ENCODE measurements around the gene SPOP.
A peak's percentile ranks its signal among the peaks of the same experiment; 100 is the strongest.

SPOP gene

GRCh38 chr17:49610883-49611584, 66.9 kb downstream of the SPOP start:
- no peak overlapping the region for H3K4me3 ChIP-seq
- H3K27me3 ChIP-seq, result no peaks in the 10 kb centered on the region
- peaks cover 0 to 67% (median 22%) of the 10 kb centered on the region in 4 donors for H3K4me1 ChIP-seq
- no peak for DNase-seq
- no peak for TF ChIP-seq CTCF (IDR thresholded peaks at IDR 0.05)
- H3K36me3 ChIP-seq, result peaks cover 39 to 51% (median 45%) of the 10 kb centered on the region in 3 donors
- no peaks in the 10 kb centered on the region for H3K9me3 ChIP-seq
- peak overlapping the region; percentile 65 to 86 for H3K27ac ChIP-seq
- intact Hi-C loops (cut with DNase I; ENCODE audit: low total_unique reads), result loop anchor here (5.0 to 10.0 kb wide), 2 partner anchors 34 to 64 kb away; partner anchors contain the start of genes NXPH3 and SPOP

GRCh38 chr17:49604314-49604869, 73.5 kb downstream of the SPOP start:
- no peak for DNase-seq
- intact Hi-C loops (cut with DNase I; ENCODE audit: low total_unique reads), result no loop called here
- no peak for TF ChIP-seq CTCF (IDR thresholded peaks at IDR 0.05)
- Histone ChIP-seq H3K4me3 (no peak overlapping the region), H3K27ac (peak overlapping the region; percentile 53 to 61), H3K9me3 (no peaks in the 10 kb centered on the region), H3K27me3 (no peaks in the 10 kb centered on the region), H3K4me1 (peaks cover 0 to 42% (median 21%) of the 10 kb centered on the region in 4 donors), H3K36me3 (peaks cover 53 to 71% (median 63%) of the 10 kb centered on the region in 3 donors)

GRCh38 chr17:49603720-49604119, 74.2 kb downstream of the SPOP start:
- no peaks in the 10 kb centered on the region for H3K9me3 ChIP-seq
- H3K27me3 ChIP-seq, result no peaks in the 10 kb centered on the region
- no peak for DNase-seq
- no peak overlapping the region for H3K4me3 ChIP-seq
- intact Hi-C loops (cut with DNase I; ENCODE audit: low total_unique reads), result no loop called here
- TF ChIP-seq CTCF (IDR thresholded peaks at IDR 0.05), result peak; percentile 8 to 49
- peaks cover 49 to 70% (median 64%) of the 10 kb centered on the region in 3 donors for H3K36me3 ChIP-seq
- peak overlapping the region; percentile 53 to 61 for H3K27ac ChIP-seq
- peaks cover 0 to 40% (median 21%) of the 10 kb centered on the region in 4 donors for H3K4me1 ChIP-seq

- DNase-seq, result no peak
- Histone ChIP-seq H3K36me3 (peaks cover 44 to 70% (median 66%) of the 10 kb centered on the region in 3 donors), H3K9me3 (no peaks in the 10 kb centered on the region), H3K4me1 (peaks cover 0 to 44% (median 25%) of the 10 kb centered on the region in 4 donors), H3K27me3 (no peaks in the 10 kb centered on the region), H3K27ac (peak overlapping the region; percentile 53 to 61), H3K4me3 (no peak overlapping the region)
- intact Hi-C loops (cut with DNase I; ENCODE audit: low total_unique reads), result no loop called here
- no peak for TF ChIP-seq CTCF (IDR thresholded peaks at IDR 0.05)
Measured at GRCh38 chr17:49603238-49603637, 74.7 kb downstream of the SPOP start.

- Histone ChIP-seq H3K4me1 (peaks cover 0 to 48% (median 30%) of the 10 kb centered on the region in 4 donors), H3K27ac (peak overlapping the region; percentile 53 to 61), H3K9me3 (no peaks in the 10 kb centered on the region), H3K4me3 (no peak overlapping the region), H3K27me3 (no peaks in the 10 kb centered on the region), H3K36me3 (peaks cover 41 to 67% (median 66%) of the 10 kb centered on the region in 3 donors)
- TF ChIP-seq CTCF (IDR thresholded peaks at IDR 0.05), result no peak
- no peak for DNase-seq
- intact Hi-C loops (cut with DNase I; ENCODE audit: low total_unique reads), result no loop called here
Measured at GRCh38 chr17:49602783-49603182, 75.1 kb downstream of the SPOP start.
